ENCODE data around the gene DHDDS. TPM values are rescaled to one million over a fixed set of nuclear protein-coding genes. Genes with fewer than 3 reads are reported as not detected.
A peak's percentile ranks its signal among the peaks of the same experiment; 100 is the strongest.

Gene DHDDS
- total and polyA plus RNA-seq, 5 donors: 21.5 to 34.0 (median 29.4) TPM

- Histone ChIP-seq H3K9me3 (ENCODE audit: control insufficient read depth, low read length) (no peaks in the 10 kb centered on the region), H3K27ac (ENCODE audit: low read length) (no peak overlapping the region), H3K4me1 (ENCODE audit: control insufficient read depth, insufficient read depth, low read length) (no peaks in the 10 kb centered on the region), H3K4me3 (ENCODE audit: low read length) (no peak overlapping the region), H3K27me3 (ENCODE audit: control insufficient read depth, insufficient read depth) (no peaks in the 10 kb centered on the region)
- no peak for ATAC-seq
- no peak for DNase-seq
- WGBS: 17% methylated on average over 5 of the region's 5 CpGs
- intact Hi-C loops (cut with DNase I): no loop called here
These were observed 13.2 kb upstream of the DHDDS start for GRCh38 chr1:26418865-26419349.

GRCh38 chr1:26419494-26419893 lies 12.6 kb upstream of the DHDDS start:
- WGBS: 71% methylated on average over 2 of the region's 2 CpGs
- no peak for ATAC-seq
- H3K9me3 ChIP-seq (ENCODE audit: control insufficient read depth, low read length): no peaks in the 10 kb centered on the region

GRCh38 chr1:26429721-26430120 lies 2.4 kb upstream of the DHDDS start:
- DNase-seq (no peak), ATAC-seq (no peak)
- H3K9me3 ChIP-seq (ENCODE audit: control insufficient read depth, low read length): no peaks in the 10 kb centered on the region
- no peaks in the 10 kb centered on the region for H3K4me1 ChIP-seq (ENCODE audit: control insufficient read depth, insufficient read depth, low read length)
- intact Hi-C loops (cut with DNase I): no loop called here
- H3K27me3 ChIP-seq (ENCODE audit: control insufficient read depth, insufficient read depth): no peaks in the 10 kb centered on the region
- no peak overlapping the region for H3K27ac ChIP-seq (ENCODE audit: low read length)
- H3K4me3 ChIP-seq (ENCODE audit: low read length): no peak overlapping the region
- WGBS: 86% methylated on average over 2 of the region's 2 CpGs

More at GRCh38 chr1:26419494-26419893, 12.6 kb upstream of the DHDDS start:
- H3K4me1 ChIP-seq (ENCODE audit: control insufficient read depth, insufficient read depth, low read length): no peaks in the 10 kb centered on the region
- no peaks in the 10 kb centered on the region for H3K27me3 ChIP-seq (ENCODE audit: control insufficient read depth, insufficient read depth)
- H3K4me3 ChIP-seq (ENCODE audit: low read length): no peak overlapping the region
- intact Hi-C loops (cut with DNase I): no loop called here
- no peak for DNase-seq
- no peak overlapping the region for H3K27ac ChIP-seq (ENCODE audit: low read length)

GRCh38 chr1:26432793-26433192 lies 672 bp downstream of the DHDDS start:
- Histone ChIP-seq H3K4me3 (ENCODE audit: low read length) (peak overlapping the region; percentile 80), H3K4me1 (ENCODE audit: control insufficient read depth, insufficient read depth, low read length) (no peaks in the 10 kb centered on the region), H3K9me3 (ENCODE audit: control insufficient read depth, low read length) (no peaks in the 10 kb centered on the region), H3K27ac (ENCODE audit: low read length) (peak overlapping the region; percentile 49), H3K27me3 (ENCODE audit: control insufficient read depth, insufficient read depth) (no peaks in the 10 kb centered on the region)
- DNase-seq (no peak), ATAC-seq (no peak)
- 46% methylated on average over 3 of the region's 3 CpGs for WGBS
- intact Hi-C loops (cut with DNase I): no loop called here

GRCh38 chr1:26434161-26434752 lies 2.1 kb downstream of the DHDDS start:
- intact Hi-C loops (cut with DNase I): no loop called here
- Histone ChIP-seq H3K27me3 (ENCODE audit: control insufficient read depth, insufficient read depth) (no peaks in the 10 kb centered on the region), H3K4me1 (ENCODE audit: control insufficient read depth, insufficient read depth, low read length) (no peaks in the 10 kb centered on the region), H3K4me3 (ENCODE audit: low read length) (no peak overlapping the region), H3K9me3 (ENCODE audit: control insufficient read depth, low read length) (no peaks in the 10 kb centered on the region), H3K27ac (ENCODE audit: low read length) (no peak overlapping the region)
- DNase-seq (no peak), ATAC-seq (no peak)

- H3K27me3 ChIP-seq (ENCODE audit: control insufficient read depth, insufficient read depth): no peaks in the 10 kb centered on the region
- ATAC-seq: no peak
- no peaks in the 10 kb centered on the region for H3K9me3 ChIP-seq (ENCODE audit: control insufficient read depth, low read length)
- H3K27ac ChIP-seq (ENCODE audit: low read length): no peak overlapping the region
- DNase-seq: no peak
- H3K4me1 ChIP-seq (ENCODE audit: control insufficient read depth, insufficient read depth, low read length): no peaks in the 10 kb centered on the region
- intact Hi-C loops (cut with DNase I): no loop called here
- WGBS: 96% methylated on average over 6 of the region's 6 CpGs
- H3K4me3 ChIP-seq (ENCODE audit: low read length): no peak overlapping the region
These were observed 5.9 kb downstream of the DHDDS start for GRCh38 chr1:26438041-26438440.

GRCh38 chr1:26440259-26440658 lies 8.1 kb downstream of the DHDDS start:
- H3K9me3 ChIP-seq (ENCODE audit: control insufficient read depth, low read length): no peaks in the 10 kb centered on the region
- no peak overlapping the region for H3K4me3 ChIP-seq (ENCODE audit: low read length)
- H3K27ac ChIP-seq (ENCODE audit: low read length): no peak overlapping the region
- 93% methylated on average over 2 of the region's 2 CpGs for WGBS
- H3K27me3 ChIP-seq (ENCODE audit: control insufficient read depth, insufficient read depth): no peaks in the 10 kb centered on the region
- no peaks in the 10 kb centered on the region for H3K4me1 ChIP-seq (ENCODE audit: control insufficient read depth, insufficient read depth, low read length)
- intact Hi-C loops (cut with DNase I): no loop called here
- ATAC-seq (no peak), DNase-seq (no peak)

GRCh38 chr1:26449868-26450267 lies 17.7 kb downstream of the DHDDS start:
- 88% methylated on average over 3 of the region's 3 CpGs for WGBS
- intact Hi-C loops (cut with DNase I): no loop called here
- H3K27me3 ChIP-seq (ENCODE audit: control insufficient read depth, insufficient read depth): no peaks in the 10 kb centered on the region

GRCh38 chr1:26450908-26451307 lies 18.8 kb downstream of the DHDDS start:
- H3K27ac ChIP-seq (ENCODE audit: low read length): no peak overlapping the region
- intact Hi-C loops (cut with DNase I): no loop called here
- no peaks in the 10 kb centered on the region for H3K9me3 ChIP-seq (ENCODE audit: control insufficient read depth, low read length)
- no peaks in the 10 kb centered on the region for H3K4me1 ChIP-seq (ENCODE audit: control insufficient read depth, insufficient read depth, low read length)
- H3K27me3 ChIP-seq (ENCODE audit: control insufficient read depth, insufficient read depth): no peaks in the 10 kb centered on the region
- ATAC-seq (no peak), DNase-seq (no peak)
- WGBS: 89% methylated on average over 3 of the region's 3 CpGs
- no peak overlapping the region for H3K4me3 ChIP-seq (ENCODE audit: low read length)

More at GRCh38 chr1:26449868-26450267, 17.7 kb downstream of the DHDDS start:
- Histone ChIP-seq H3K27ac (ENCODE audit: low read length) (no peak overlapping the region), H3K4me3 (ENCODE audit: low read length) (no peak overlapping the region), H3K4me1 (ENCODE audit: control insufficient read depth, insufficient read depth, low read length) (no peaks in the 10 kb centered on the region), H3K9me3 (ENCODE audit: control insufficient read depth, low read length) (no peaks in the 10 kb centered on the region)
- ATAC-seq (no peak), DNase-seq (no peak)

- DNase-seq: no peak
- Histone ChIP-seq H3K27ac (ENCODE audit: low read length) (no peak overlapping the region), H3K9me3 (ENCODE audit: control insufficient read depth, low read length) (no peaks in the 10 kb centered on the region), H3K27me3 (ENCODE audit: control insufficient read depth, insufficient read depth) (no peaks in the 10 kb centered on the region), H3K4me1 (ENCODE audit: control insufficient read depth, insufficient read depth, low read length) (no peaks in the 10 kb centered on the region), H3K4me3 (ENCODE audit: low read length) (no peak overlapping the region)
- intact Hi-C loops (cut with DNase I): no loop called here
- ATAC-seq: no peak
- WGBS: 93% methylated on average over 5 of the region's 5 CpGs
These were observed 20.5 kb downstream of the DHDDS start for GRCh38 chr1:26452459-26453183.

- Histone ChIP-seq H3K9me3 (ENCODE audit: control insufficient read depth, low read length) (no peaks in the 10 kb centered on the region), H3K4me1 (ENCODE audit: control insufficient read depth, insufficient read depth, low read length) (no peaks in the 10 kb centered on the region), H3K27ac (ENCODE audit: low read length) (no peak overlapping the region), H3K4me3 (ENCODE audit: low read length) (no peak overlapping the region), H3K27me3 (ENCODE audit: control insufficient read depth, insufficient read depth) (no peaks in the 10 kb centered on the region)
- ATAC-seq: no peak
- 72% methylated on average over 1 of the region's 1 CpG for WGBS
- intact Hi-C loops (cut with DNase I): no loop called here
- DNase-seq: no peak
These were observed 27.0 kb downstream of the DHDDS start for GRCh38 chr1:26459148-26459547.
